Hematopoietic multipotent progenitor cell treated with erythropoietin and hydrocortisone succinate and interleukin-3 and kit ligand, for 4 days (in vitro differentiated cells): ENCODE data around the gene RUFY1.
"Not testable (repeated sequence)": the region's sequence is repeated elsewhere in the genome, so short reads cannot be mapped to it uniquely, and the experiment has no call there.

ENCODE experiments used
- DNase-seq: peaks from one replicate; pipeline ENCODE4 v3.0.0-alpha.2; 2015

Gene RUFY1

DNA sequence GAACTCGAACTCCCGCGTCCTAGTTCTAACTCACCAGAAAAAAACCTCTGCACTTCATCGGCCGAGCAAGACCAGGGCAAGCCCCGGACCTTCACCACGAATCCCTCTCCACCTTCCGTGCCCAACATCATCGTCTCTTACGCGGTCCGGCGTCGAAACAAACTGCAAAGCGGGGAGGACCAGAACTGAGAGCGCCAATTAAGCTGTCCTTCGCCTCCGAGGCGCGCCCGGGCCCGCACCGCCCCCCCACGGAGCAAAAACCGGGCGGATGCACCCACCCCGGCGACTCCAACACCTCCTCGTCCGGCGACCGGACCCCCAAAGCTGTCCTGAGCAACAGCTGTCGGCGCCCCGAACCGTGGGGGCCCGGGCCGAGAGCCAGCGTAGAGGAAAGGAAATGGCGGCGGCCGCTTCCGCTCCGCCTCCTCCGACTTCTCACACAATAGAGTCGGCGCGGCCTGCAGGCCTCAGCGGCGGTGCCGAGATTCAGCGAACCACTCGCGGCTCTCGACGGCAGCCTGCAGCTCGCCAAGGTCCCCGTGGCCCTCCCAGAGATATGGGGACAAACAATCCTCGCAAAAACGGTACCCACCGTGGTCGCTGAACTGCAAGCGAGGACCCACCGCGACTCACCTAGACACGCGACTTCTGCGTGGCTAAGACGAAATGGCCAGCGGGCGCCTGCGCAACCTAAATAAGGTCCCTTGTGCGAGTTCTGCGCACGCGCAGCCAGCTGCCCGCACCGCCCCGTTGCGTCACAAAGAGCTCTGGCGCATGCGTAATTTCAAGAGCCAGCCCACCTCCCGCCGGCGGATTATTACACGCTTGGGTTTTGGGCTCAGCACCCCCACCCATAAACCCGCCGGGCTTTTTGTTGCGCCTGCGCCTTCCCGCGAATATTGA is 72.9 kb downstream of the RUFY1 start, which contains the start of gene HNRNPH1:
Gene HNRNPH1 (minus strand): TSS at position 669 of the 903 bp plus-strand sequence. CDS start 538 bp downstream, at position 131.
- peak; percentile 100 for DNase-seq

DNA sequence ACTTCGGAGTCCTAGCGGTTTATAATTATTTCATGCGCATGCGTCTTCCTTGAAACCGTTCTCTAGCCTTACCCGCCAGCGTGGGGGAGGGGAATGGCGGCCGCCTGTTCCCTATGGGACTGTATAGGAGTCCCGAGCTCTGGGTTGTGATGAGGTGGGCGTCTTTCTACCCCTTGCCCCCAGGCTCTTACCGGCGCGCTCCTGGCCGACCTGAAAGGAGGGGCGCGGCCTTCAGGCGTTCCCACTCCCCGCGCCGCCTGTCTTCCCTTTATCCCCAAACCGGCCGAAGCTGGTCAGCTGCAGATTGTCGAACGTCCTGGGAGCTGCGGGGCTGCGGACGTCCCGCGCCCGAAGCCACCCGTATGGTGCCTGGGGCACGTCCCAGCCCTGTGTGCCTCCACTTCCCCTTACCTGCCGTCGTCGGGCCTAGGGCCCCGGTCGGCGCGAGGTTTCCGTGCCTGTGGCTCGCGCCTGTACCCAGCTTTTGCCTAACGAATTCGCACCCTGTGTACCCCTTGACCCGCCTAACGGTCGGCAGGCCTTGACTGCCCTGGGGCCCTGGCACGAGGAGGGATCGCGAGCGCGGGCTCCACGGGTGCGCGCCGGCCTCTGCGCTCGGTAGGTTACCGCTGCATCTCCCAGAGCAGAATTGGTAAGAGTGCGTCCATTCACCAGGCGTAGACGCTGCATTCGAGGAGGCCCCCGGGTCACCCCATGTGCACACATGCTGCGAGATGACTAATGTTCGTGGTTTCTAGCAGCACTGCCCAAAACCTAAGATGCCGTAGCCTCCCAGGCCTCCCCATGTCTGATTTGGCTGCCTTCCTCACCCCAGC is 73.8 kb downstream of the RUFY1 start:
- peak; percentile 85 for DNase-seq

DNA sequence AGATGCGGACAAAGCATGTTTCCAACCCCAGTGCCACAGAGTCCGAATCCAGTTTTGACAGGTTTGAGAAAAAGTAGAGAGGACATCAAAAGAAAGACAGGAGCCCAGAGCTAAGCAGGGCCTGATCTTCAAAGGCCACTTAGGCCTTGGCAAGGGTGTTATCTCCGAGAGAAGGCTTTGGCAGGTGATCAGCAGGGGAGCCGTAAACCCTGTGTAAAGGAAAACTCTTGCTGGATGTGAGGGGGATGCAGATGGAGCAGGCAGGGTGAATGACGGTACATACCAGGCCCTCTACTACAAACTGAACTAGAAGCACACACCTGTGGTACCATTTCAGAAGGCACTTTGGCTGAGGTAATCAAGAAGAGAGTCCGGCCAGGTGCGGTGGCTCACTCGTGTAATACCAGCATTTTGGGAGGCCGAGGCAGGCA is 74.5 kb downstream of the RUFY1 start:
- DNase-seq, result no peak

DNA sequence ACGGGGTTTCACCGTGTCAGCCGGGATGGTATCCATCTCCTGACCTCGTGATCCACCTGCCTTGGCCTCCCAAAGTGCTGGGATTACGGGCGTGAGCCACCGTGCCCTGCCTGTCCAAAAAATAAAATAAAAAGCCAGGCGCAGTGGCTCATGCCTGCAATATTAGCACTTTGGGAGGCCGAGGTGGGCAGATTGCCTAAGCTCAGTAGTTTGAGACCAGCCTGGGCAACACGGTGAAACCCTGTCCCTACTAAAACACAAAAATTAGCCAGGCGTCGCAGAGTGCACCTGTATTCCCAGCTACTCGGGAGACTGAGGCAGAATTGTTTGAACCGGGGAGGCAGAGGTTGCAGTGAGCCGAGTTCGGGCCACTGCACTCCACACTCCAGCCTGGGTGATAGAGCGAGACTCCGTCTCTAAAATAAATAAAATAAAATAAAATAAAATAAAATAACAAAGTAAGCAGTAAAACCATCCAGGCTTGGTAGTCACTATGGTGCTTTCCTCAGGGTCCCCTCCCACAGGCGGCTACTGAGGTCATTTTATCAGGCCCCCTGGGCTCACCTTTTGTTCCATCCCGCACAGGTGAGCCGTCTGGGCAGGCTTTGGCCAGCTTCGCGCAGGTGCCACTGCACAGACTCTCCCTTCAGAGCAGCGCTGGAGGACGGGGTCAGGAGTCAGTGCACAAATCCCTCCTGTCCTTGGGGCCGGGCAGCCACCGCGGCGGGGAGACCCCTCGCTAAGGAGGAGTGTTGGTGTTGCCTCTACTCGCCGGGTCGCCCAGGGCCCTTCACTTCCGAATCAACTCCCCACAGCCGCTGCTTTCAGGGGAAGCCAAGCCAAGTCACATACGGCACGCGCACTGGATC is 83.4 kb downstream of the RUFY1 start:
- not testable (repeated sequence) for DNase-seq

DNA sequence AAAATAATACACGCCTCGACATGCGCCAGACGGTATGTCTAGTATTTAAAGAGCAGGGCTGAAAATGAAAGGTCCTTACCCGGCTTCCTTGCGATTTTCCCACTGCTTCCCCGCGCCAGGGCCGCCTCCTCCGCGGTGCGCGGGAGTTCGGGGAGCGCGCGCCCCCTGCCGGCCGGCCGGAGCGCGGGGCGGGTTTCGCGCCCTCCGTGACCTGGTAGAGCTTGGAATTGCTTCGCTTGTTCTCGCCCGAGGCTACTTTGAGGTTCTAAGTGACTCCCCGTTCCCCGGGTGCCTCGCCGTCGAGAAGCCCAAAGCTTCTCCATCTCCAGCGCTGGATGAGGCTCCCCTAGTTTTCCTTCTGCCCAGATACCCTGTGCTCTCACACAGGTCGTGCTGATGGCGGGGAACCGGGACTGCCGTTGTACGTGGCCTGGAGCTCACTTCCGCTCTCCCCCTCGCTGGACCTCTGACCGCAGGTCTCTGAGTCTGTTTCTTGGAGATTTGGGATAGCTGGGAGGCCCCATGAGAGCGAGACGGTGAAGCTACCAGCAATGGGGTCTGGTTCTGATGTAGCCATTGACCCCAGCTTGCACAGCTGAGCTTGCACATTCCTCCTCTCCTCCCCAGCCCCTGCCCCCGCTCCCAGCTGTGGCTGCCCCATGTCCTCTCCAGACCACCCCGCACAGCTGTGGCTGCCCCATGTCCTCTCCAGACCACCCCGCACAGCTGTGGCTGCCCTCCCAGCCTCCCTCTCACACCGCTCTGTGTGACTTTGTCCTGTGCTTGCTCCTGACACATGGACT is 84.2 kb downstream of the RUFY1 start:
- not testable (repeated sequence) for DNase-seq

DNA sequence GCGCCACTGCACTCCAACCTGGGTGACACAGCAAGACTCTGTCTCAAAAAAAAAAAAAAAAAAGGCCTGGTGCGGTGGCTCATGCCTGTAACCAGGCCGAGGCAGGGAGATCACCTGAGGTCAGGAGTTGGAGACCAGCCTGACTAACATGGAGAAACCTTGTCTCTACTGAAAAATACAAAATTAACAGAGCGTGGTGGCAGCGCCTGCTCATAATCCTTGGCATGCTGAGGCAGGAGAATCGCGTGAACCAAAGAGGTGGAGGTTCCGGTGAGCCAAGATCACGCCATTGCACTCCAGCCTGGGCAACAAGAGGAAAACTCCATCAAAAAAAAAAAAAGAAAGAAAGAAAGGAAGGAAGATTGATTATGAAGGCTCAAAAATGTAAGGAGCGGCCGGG is 88.9 kb downstream of the RUFY1 start:
- DNase-seq, result not testable (repeated sequence)

DNA sequence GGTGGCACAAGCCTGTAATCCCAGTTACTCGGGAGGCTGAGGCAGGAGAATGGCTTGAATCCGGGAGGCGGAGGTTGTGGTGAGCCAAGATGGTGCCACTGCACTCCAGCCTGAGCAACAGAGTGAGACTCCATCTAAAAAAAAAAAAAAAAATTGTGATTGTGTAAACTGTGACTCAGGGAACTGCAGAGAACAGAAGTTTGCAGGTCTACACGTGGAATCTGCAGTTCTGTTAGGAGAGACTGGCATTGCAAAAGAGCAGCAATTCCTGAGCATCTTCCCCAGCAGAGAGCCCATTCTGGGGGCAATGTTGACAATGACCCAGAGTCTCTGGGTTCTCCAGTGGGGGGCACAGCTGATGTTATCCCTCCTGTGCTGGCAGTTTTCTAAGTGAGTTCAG is 91.4 kb downstream of the RUFY1 start:
- DNase-seq, result not testable (repeated sequence)

DNA sequence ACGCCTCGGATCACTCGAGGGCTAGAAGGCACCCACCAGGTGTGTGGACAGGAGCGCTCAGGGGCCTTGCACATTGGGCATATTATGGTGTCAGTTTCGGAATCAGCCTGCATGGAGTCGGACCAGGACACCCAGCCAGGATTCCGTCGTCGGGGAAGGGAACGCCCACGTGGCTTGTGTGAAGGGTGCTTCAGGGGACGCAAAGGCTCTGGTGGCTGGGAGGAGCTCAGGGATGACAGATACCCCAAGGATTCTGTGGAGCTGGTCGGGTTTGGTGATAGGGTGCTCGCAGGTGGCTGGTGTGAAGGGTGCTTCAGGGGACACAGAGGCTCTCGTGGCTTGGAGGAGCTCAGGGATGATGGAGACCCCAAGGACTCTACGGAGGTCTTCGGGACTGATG is 92.3 kb downstream of the RUFY1 start:
- not testable (repeated sequence) for DNase-seq

DNA sequence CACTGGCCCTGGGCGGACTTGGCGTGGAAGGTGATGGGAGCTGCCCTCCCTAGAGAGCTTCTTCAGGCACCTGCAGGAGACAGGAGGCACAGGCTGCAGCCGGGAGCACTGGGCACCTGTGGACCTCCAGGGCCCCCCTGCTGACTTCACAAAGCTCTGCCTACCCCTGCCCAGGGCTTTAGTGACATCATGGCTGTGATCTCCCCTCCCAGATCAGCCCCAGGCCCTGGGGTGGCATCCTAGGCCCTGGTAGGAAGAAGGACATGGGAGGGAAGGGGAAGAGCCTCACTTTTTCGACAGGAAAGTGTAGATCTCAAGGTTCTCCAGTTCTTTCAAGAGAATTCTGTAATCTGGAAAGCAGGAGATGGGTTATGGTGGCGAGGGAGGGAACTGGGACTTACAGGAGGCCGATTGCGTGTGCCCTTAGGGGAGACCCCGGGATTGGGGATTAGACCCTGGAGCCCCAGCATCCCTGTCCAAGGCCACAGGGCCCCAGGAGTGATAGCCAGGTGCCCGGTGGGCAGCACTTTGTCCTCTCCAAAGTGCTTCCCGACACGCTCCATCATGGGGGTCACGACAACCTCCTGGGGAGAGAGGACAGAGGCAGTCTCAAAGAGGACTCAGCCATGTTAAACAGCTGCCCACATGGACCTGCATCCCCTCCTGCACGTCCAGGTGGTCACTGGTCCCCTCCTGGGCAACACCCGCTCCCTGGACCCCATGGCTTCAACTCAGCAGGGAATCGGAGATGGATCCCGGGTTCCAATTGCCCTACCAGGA is 93.0 kb downstream of the RUFY1 start:
- DNase-seq, result not testable (repeated sequence)

DNA sequence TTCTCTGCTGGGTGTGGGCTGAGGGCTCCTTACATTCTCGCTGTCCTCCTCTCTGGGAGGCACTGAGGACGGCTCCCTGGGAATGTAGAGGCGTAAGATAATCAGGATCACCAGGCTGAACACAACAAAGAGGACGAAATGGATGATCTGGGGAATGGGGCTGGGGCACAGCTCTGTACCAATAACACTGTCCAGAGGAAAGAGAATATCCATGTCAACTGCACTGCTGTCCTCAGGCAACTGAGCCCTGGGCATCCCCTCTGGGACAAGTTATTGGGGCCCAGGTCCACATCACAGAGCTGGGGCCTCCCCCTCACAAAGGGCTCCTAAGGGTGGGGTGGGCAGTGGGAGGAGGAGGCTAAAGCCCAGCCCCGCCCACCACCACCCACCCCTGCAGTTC is 94.4 kb downstream of the RUFY1 start:
- not testable (repeated sequence) for DNase-seq

DNA sequence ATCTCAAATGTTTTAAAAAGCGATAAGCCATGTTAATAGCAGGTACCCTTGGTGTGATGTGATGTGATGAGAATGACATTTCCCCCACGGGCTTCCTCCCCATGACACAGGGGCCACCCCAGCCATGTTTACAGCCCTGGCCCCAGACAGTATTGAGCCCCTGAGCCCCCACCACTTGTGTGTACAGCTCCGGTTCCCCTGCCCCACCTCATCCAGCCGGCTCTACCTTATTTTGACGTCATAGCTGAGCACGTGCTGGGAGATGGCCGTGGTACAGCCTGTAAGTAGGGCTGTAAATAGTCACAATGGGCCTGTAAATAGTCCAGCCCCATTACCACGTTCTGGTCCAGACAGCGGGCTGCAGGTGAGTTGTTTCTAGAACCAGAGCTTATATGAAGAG is 98.1 kb downstream of the RUFY1 start:
- no peak for DNase-seq

DNA sequence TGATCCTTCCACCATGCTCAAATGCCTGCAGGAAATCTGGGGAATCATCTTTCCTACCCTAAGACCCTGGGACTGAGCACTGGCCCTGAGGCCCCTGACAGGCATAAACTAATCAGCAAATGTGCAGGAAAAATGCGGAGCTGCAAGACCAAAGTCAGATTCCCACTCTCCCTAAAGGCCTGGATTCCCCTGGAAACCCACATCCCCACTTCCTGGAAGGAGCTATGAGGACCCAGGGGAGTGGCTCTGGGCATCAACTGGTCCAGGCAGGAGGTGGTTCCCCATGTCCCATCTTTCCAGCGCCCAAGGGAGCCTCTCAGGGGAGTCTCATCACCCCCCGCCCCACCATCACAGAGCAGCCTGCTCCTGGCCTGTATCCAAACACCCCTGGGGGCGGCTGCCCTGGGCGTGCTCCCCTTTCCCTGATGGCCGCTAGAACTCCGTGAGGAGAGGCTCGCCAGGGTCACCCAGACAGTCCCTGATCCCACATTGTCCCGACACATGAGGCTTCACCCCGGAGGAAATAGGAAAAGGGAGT is 98.9 kb downstream of the RUFY1 start:
- not testable (repeated sequence) for DNase-seq

DNA sequence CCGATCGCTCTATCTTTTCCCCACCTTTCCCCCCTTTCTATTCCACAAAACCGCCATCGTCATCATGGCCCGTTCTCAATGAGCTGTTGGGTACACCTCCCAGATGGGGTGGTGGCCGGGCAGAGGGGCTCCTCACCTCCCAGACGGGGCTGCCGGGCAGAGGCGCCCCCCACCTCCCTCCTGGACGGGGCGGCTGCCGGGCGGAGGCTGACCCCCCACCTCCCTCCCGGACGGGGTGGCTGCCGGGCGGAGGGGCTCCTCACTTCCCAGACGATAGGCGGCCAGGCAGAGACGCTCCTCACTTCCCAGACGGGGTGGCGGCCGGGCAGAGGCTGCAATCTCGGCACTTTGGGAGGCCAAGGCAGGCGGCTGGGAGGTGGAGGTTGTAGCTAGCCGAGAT is 99.9 kb downstream of the RUFY1 start:
- DNase-seq, result not testable (repeated sequence)

DNA sequence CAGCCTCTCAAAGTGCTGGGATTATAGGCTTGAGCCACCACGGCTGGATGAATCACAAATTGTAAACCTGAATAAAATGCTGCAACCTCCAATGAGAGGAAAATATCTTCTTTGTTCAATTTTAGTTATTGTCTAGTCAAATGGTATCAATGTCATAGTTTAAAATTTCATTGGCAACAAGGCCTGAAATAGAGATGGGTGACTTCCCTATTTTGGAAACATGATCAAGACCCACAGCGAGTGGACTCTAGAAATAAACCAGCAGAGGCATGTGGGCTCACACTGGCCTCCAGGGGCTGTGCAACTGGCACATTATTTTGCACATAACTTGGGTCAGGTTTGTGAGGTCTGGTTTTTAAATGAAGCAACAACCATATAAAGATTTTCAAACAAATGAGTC is 102.8 kb downstream of the RUFY1 start:
- DNase-seq, result peak; percentile 37

DNA sequence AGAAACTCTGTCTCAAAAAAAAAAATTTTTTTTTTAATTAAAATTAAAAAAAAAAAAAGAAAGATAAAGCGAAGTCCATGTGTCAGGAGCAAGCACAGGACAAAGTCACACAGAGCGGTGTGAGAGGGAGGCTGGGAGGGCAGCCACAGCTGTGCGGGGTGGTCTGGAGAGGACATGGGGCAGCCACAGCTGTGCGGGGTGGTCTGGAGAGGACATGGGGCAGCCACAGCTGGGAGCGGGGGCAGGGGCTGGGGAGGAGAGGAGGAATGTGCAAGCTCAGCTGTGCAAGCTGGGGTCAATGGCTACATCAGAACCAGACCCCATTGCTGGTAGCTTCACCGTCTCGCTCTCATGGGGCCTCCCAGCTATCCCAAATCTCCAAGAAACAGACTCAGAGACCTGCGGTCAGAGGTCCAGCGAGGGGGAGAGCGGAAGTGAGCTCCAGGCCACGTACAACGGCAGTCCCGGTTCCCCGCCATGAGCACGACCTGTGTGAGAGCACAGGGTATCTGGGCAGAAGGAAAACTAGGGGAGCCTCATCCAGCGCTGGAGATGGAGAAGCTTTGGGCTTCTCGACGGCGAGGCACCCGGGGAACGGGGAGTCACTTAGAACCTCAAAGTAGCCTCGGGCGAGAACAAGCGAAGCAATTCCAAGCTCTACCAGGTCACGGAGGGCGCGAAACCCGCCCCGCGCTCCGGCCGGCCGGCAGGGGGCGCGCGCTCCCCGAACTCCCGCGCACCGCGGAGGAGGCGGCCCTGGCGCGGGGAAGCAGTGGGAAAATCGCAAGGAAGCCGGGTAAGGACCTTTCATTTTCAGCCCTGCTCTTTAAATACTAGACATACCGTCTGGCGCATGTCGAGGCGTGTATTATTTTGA is 107.2 kb downstream of the RUFY1 start:
- not testable (repeated sequence) for DNase-seq

DNA sequence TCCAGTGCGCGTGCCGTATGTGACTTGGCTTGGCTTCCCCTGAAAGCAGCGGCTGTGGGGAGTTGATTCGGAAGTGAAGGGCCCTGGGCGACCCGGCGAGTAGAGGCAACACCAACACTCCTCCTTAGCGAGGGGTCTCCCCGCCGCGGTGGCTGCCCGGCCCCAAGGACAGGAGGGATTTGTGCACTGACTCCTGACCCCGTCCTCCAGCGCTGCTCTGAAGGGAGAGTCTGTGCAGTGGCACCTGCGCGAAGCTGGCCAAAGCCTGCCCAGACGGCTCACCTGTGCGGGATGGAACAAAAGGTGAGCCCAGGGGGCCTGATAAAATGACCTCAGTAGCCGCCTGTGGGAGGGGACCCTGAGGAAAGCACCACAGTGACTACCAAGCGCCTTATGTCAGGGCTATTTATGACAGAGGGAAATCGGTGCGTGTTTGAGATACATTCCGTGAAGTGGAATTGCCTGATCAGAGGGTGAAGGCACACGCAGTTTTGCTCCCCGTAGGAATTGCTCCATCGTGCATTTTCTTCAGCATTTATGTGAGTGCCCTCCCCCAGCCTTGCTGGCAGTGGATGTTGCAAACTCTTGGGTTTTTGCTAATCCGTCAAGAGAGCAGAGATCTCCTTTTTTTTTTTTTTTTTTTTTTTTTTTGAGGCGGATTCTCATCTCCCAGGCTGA is 108.0 kb downstream of the RUFY1 start:
- DNase-seq, result peak; percentile 62
